Measurements from ENCODE around the gene LGALS1.
A peak's percentile ranks its signal among the peaks of the same experiment; 100 is the strongest.
"Not testable (repeated sequence)": the region's sequence is repeated elsewhere in the genome, so short reads cannot be mapped to it uniquely, and the experiment has no call there.

LGALS1 gene

DNA sequence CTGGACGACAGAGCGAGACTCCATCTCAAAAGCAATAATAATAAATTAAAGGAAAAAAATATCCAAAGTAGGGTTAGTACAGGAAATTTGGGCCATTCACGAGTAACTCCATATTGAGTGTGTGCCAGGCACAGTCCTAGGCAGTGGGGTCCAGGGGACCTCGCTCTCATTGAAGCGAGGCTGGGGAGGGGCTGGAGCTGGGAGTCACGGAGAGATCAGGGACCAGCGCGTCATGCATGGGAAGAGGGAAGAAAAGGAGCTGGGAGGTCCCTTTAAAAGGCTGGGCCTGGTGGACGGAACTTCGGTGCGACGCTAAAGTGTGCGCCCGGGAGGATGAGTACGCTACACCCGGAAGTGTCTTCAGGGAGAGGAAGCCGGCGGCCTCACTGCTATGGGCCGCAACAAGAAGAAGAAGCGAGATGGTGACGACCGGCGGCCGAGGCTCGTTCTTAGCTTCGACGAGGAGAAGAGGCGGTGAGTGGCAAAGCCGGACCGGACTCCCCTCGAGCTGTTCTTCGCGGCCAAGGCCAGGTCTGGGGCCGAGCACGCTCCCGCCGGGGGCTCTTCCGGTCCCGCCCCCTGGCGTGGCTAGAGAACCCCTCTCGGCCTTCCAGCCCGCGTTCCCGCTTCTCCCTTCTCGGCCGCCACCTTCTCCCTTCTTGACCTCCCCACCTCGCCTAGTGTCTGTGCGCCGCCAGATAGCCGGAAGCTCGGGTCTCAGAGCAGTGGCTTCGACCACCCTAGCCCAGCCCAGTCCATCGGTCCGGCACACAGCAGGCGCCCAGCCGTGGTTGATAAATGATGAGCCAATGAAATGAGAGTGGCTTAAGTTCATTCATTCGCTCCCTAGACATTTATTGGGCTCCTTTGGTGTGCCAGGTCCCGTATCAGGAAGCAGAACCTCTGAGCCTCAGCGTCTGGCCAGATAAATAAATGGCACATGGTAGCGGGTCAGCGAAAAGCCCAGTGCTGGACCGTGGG is 10.9 kb downstream of the LGALS1 start, which contains the start of gene NOL12:
NOL12 (plus strand) TSS at position 342 of the 981 bp plus-strand sequence; CDS start at position 392, 50 bp downstream.
- DNase-seq (ENCODE audit: extremely low read depth in 1 of 2, low read depth in 1 of 2): peak; percentile 50 to 54

DNA sequence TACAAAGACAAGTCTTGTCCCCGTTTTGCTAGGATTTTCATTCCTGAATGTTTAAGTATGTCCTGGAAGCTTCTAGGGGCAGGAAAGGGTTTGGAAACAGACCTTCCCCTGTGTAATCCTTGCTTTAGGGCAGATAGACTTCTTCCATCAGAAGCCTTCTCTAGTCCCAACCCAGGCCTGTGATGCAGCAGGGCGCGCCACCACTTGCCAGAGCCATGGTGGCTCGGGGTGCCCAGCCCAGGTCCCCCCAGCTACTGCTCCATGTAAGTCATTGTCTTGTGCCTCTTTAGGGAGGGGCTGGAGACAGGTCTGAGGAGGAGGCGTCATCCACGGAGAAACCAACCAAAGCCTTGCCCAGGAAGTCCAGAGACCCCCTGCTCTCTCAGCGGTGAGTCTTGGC is 15.0 kb downstream of the LGALS1 start:
- no peak for DNase-seq (ENCODE audit: extremely low read depth in 1 of 2, low read depth in 1 of 2)

- DNase-seq (ENCODE audit: extremely low read depth in 1 of 2, low read depth in 1 of 2): no peak
Observed at GRCh38 chr22:37690901-37691504, 15.6 kb downstream of the LGALS1 start.

GRCh38 chr22:37692627-37693285 is 17.3 kb downstream of the LGALS1 start:
- DNase-seq (ENCODE audit: extremely low read depth in 1 of 2, low read depth in 1 of 2): no peak

GRCh38 chr22:37694131-37694530 is 18.7 kb downstream of the LGALS1 start:
- DNase-seq (ENCODE audit: extremely low read depth in 1 of 2, low read depth in 1 of 2): not testable (repeated sequence)

DNA sequence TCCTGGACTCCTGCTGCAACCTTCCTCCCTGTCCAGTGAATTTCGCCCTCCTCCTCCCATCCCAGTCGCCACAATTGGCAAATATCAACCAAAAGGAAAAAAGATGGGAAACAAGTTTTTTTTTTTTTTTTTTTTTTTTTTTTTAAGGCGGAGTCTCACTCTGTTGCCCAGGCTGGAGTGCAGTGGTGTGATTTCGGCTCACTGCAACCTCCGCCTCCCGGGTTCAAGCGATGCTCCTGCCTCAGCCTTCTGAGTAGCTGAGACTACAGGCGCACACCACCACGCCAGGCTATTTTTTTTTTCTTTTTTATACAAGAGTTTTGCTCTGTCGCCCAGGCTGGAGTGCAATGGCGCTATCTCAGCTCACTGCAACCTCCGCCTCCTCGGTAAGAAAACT is 20.8 kb downstream of the LGALS1 start:
- not testable (repeated sequence) for DNase-seq (ENCODE audit: extremely low read depth in 1 of 2, low read depth in 1 of 2)

DNA sequence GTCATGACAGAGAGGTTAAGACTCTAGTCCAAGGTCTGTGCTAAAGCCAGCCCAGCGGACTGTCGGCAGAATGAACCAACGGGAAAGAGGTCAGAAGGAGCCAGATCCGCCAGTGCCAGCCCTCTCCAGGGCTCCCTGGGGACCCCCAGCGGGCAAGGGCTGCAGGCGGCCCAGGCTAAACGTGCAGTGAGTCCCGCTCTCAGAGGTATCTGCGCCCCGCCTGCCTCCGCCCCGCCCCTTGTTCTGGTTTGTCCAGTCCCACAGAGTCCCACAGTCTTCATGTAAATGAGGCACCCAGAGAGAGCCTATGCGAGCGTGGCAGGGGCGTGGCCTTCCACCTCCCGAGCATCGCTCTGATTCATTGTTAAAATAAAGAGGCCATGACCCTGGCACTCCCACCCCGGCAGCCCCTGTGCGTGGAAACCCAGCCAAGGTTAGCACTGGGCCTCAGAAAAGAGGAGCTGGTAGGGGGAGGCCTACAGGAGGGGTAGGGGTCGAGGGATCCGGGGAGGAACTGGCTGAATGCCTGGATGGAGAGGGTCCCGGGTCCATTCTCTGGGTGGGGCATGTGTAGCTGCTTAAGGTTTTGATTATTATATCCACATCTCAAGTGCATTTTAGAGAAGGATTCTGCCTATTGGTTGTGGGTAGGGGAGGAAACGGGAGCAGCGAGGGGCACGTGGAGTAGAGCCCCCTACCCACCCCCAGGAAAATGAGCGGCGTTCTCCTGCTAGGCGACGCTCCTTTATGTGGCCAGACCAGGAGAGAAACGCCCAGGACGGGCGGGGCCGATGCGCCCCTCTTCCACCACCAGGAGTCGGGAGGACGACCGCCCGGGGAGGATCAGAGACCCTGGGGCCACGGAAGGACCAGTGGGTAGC is 21.5 kb downstream of the LGALS1 start, which contains the start of gene TRIOBP:
TRIOBP (plus strand) TSS at position 392 of the 881 bp plus-strand sequence. CDS start 4,318 bp downstream, outside the sequence.
- DNase-seq (ENCODE audit: extremely low read depth in 1 of 2, low read depth in 1 of 2): peak; percentile 58 to 75

DNA sequence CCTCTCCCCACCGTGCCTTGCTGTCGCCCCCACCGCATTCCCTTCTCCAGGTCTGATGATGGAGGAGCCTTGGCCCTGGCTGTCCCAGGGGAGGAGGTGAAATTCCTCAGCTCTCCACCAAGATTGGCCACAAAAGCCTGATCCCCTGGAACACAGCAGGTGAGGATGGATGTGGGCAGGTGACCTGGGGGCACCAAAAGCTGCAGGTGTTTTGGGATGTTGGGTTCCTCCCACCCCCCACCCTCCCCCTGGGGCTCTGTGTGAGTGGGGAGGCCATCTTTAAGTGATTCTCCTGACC is 22.1 kb downstream of the LGALS1 start:
- no peak for DNase-seq (ENCODE audit: extremely low read depth in 1 of 2, low read depth in 1 of 2)

DNA sequence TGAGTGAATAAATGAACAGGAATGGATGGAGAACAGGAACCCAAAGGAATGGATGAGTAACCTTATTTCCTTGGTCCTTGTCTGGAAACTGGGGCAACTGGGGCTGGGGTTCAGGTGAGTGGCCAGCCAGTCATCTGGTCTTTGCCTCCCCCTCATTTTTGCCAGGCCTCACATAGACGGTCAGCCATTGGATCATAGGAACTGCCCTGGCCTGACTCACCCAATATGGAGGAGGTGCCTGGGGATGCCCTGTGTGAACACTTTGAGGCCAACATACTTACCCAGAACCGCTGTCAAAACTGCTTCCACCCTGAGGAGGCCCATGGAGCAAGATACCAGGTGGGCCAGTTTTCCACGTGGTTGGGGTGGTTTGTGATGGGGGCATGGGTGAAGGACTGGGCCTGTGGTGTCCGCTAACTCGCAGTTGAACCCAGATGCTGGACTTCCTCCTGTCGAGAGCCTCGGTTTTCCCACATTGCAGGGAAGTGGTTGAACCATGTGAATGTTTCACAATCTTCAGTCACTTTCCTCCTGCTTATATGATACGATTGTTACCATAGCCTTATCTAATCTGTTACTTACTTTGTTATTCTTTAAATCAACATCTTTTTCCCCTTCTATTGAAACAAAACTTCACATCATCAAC is 25.8 kb downstream of the LGALS1 start:
- DNase-seq (ENCODE audit: extremely low read depth in 1 of 2, low read depth in 1 of 2): no peak

DNA sequence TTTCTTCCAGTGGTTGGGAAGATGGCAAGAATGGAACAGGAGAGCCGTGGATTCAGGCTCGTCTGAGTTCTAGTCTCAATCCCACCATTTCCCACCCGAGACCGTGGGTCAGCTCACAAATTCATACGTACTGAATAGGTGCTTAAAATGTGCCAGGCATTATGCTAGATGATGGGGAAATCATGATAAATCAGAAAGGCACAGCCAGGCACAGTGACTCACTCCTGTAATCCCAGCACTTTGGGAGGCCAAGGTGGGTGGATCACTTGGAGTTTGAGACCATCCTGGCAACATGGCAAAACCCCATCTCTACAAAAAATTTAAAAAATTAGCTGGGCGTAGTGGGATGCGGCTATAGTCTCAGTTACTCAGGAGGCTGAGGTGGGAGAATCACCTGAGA is 28.5 kb downstream of the LGALS1 start:
- DNase-seq (ENCODE audit: extremely low read depth in 1 of 2, low read depth in 1 of 2): no peak

DNA sequence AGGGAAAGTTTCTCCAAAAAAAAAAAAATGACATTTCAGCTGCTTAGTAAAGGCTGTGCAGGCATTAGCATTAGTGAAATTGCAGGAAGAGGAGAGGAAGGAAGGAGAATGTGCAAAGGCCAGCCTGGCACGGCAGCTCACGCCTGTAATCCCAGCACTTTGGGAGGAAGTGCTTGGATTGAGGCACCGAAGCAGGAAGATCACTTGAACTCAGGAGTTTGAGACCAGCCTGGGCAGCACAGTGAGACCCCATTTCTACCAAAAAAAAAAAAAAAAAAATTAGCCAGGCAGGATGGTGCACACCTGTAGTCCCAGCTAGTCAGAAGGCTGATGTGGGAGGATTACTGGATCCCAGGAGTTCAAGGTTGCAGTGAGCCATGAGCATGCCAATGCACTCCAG is 29.2 kb downstream of the LGALS1 start:
- no peak for DNase-seq (ENCODE audit: extremely low read depth in 1 of 2, low read depth in 1 of 2)

GRCh38 chr22:37705205-37705604 is 29.8 kb downstream of the LGALS1 start:
- DNase-seq (ENCODE audit: extremely low read depth in 1 of 2, low read depth in 1 of 2): no peak

DNA sequence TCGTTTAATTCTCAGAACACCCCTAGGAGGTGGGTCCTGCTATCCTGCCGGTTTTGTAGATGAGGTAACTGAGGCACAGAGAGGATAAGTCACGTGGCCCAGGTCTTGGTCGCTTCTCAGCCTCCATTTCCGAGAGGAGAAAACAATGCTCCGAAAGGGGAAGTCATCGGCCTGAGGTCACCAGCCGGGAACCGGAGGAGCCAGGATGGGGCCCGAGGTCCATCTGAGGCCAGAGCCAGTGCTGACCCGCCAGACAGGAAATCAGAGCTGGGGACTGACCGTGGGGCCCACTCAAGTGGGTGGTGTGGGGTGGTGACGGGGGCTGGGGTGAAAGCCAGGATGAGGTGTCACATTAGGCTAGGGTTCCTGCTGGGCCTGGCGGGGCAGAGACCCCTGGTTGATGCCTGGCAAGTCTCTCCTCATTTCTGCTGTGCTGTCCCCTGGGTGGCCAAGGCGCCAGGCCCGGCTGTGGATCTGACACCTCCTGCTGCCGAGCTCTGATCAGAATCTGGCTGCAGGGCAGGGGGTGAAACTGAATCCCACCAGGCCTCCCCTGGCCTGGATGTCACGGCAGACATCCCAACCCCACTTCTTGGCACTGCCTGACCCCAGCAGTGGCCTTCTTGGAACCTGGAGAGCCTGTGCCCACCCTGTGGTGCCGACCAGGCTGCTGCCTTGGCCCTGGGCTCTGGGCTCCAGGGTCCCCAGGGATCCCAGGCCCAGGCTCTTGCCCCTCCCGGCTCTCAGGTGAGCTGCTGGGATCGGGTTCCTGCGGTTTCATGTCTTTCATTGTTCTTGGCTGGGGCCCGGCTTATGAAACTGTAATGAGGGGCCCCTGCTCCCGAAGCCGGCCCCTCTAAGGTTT is 33.4 kb downstream of the LGALS1 start:
- no peak for DNase-seq (ENCODE audit: extremely low read depth in 1 of 2, low read depth in 1 of 2)

DNA sequence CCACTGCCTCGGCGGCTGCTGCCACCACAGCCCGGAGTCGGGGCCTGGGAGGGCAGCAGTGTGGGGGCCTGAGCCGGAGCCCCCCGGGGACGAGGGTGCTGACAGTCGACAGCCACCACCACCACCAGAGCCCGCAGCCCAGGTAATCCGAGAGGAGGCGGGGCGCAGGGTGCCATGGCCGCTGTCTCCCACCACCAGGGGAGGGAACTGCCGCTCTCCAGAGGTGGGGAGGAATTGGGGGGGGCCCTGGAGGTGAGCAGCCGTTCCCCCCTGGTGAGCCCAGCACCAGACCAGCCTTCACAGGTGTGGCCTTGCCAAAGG is 34.0 kb downstream of the LGALS1 start:
- no peak for DNase-seq (ENCODE audit: extremely low read depth in 1 of 2, low read depth in 1 of 2)

DNA sequence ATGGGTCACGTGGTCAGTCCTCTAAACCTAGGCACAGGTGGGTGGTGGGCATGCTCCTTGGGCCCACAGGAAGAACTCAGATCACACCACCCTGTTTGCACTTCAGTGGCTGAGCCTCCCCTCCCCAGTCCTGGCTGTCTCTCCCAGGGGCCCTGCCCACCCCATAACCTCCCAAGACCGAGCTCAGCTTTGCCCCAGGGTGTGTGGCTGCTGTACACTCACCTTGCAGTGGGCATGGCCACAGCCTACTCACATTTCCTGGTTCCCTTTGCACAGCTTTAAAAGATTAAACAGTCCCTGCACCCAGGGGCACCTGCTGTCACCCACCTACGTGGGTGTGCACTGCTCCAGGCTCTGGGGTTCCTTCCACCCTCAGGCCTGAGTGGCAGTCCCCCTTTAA is 35.2 kb downstream of the LGALS1 start:
- no peak for DNase-seq (ENCODE audit: extremely low read depth in 1 of 2, low read depth in 1 of 2)

GRCh38 chr22:37711490-37711889 is 36.1 kb downstream of the LGALS1 start:
- DNase-seq (ENCODE audit: extremely low read depth in 1 of 2, low read depth in 1 of 2): no peak

DNA sequence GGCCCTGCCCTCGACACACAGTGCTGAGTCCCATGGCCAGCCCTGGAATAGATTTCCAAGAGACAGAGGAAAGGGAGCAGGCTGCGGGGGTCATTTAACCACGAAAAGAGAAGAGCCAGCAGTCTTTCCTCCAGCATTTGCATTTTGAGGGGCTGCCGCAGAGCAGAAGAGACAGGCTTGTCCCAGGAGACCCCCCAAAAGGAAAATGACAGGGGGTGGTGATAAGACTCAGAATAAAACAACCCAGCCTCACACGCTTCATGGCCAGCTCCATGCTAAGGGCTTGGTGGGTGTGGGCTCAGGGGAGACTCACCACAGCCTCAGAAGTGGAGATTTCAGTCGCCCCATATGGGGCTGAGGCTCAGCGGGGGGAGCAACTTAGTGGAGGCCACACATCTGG is 38.3 kb downstream of the LGALS1 start:
- DNase-seq (ENCODE audit: extremely low read depth in 1 of 2, low read depth in 1 of 2): no peak

- no peak for DNase-seq (ENCODE audit: extremely low read depth in 1 of 2, low read depth in 1 of 2)
Observed at GRCh38 chr22:37714634-37715033, 39.2 kb downstream of the LGALS1 start.

DNA sequence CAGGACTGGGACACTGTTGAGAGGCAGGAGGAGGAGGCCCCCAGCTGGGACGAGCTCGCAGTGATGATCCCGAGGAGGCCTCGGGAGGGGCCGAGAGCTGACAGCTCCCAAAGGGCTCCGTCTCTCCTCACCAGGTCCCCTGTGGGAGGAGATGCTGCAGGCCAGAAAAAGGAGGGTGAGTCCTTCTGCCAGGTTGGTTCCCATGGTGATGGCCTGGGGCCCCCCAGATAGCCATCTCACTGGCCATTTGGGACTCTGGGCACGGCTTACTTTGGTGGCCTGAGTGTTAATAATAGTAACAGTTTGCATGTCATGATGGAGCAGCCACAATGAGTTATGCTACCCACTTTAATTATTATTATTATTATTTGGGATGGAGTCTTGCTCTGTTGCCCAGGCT is 40.3 kb downstream of the LGALS1 start:
- DNase-seq (ENCODE audit: extremely low read depth in 1 of 2, low read depth in 1 of 2): no peak
